GM18858 (cell line): ENCODE measurements around the gene SSBP3.
"Not testable (repeated sequence)": the region's sequence is repeated elsewhere in the genome, so short reads cannot be mapped to it uniquely, and the experiment has no call there.

Experiments
- ATAC-seq: cut with Tn5 transposase; IDR thresholded peaks from one replicate; pipeline ENCODE4 v1.9.1; 2021; ENCODE audit not compliant: unreplicated experiment

The SSBP3 gene

DNA sequence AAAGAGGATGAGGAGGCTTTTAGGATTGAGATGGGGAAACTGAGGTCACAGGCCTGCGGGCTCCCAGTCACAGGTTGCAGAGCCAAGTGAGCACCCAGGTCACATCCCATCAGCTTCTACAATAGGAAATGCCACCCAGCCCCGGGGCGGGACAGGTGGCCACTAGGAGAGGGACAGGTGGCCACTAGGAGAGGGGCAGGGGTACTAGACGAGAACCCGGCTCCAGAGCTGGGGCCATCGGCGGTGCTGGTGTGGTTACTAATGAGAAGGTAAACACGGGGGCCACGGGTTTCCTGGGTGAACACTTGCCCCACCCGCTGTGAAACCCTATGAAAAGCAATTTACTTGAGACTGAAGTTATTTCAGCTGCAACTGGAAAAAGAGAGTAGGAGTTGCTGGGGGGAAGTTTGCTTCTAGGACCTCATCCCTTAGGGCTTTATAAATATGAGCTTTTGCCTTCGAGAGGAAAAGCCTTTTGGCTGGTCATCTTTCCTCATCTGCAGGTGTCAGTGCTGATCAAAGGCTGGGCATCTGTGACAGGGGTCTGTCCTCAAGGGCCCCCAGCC lies 153.7 kb downstream of the SSBP3 start:
- no peak for ATAC-seq

- no peak for ATAC-seq
These were observed 155.5 kb downstream of the SSBP3 start for GRCh38 chr1:54250670-54251069.

DNA sequence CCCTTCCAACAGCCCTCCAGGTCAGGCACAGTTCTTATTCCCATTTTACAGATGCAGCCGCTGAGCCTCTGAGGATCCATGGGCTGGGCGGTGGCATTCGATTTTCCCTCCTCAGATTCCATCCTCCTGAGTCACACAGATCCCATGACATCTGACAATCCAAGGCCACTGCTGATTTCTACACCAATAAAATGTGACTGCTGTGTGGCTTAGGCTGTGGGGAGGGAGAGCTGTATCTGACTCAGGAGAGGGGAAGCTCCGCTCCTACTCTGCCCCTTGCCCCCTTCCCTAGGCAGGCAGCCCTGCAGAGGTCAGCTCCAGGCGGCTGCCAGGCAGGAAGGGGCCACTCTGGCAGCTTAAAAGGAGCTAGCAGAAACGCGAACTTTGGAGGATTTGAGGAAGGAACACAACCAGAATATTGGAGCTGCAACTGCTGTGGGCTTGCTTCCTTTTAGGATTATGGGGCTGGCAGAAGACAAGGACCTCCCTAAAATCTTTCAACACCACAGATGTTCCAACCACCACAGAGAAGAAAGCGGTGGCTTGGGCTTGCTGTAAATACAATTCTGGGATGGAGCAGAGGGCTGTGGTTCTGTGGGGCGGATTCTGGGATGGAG lies 156.3 kb downstream of the SSBP3 start:
- ATAC-seq, result no peak

DNA sequence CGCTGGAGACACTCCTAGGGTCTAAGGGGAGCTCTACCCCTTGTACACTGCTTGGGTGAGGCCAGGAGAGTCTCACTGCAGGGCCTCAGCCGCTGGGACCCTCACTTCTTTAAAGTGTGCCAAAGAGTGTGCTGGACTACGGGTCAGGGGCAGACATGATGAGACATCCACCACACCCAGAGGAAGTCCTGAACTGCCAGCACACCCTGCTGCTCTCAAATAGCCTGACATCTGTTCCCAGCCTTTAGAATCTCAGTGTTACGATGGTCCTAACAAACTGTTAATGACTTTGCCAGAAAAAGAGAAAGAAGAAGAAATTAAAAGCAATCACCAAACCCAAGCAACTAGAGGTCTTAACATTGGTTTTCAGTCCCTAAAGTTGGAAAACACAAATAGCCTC lies 157.2 kb downstream of the SSBP3 start:
- ATAC-seq, result no peak

DNA sequence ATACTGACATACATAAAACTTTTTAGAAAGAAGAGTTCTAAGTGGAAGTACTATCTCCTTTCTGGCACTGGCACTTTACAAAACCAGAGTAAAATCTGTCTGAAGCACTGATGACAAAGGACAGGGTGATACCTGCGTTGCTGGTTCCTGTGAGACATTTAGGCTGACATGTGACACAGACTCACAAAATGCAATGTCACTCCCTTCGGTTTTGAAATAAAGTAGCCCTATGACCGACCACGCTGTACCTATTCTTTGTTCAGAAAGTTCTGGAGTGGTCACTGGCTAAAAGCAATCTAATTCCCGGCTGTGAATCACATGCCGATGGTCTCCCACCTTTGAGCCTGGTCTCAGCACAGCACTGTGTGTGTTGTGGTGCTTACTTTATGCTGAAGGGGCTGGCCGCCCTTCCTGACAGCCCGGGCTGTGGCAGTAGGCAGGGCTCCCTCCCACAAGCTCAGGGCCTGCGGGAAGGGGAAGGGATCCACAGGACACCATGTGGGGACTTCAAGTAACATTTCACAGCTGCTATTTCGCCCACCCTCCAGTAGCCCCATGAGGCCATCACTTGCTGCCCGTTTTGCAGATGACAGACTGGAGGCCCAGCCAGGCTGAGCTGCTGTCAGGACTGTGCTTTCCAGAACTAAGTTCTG lies 158.2 kb downstream of the SSBP3 start:
- no peak for ATAC-seq

GRCh38 chr1:54246116-54246721 lies 160.0 kb downstream of the SSBP3 start:
- ATAC-seq, result no peak

GRCh38 chr1:54245501-54245900 lies 160.7 kb downstream of the SSBP3 start:
- no peak for ATAC-seq

DNA sequence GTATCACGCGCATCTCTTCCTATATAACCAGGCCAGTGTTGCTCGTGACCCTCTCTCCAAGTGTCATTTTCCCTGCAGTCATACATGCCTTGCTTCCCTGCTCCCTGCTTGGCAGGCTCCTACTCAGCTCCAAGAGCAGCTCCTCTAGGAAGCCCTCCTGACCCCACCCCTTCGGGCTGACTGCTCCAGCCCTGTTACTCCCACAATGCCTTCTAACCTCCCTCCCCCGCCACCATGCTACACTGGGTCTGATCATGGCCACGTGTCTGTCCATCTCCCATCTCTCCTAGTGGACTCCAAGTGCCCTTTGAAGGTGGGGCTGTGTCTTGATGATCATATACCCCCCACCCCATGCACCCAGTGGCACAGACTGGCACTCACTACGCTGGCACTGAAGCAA lies 161.5 kb downstream of the SSBP3 start:
- ATAC-seq, result no peak

- ATAC-seq, result no peak
These were observed 163.2 kb downstream of the SSBP3 start for GRCh38 chr1:54243022-54243421.

GRCh38 chr1:54241364-54241763 lies 164.8 kb downstream of the SSBP3 start:
- no peak for ATAC-seq

GRCh38 chr1:54240741-54241335 lies 165.4 kb downstream of the SSBP3 start:
- ATAC-seq, result no peak

- no peak for ATAC-seq
These were observed 166.6 kb downstream of the SSBP3 start for GRCh38 chr1:54239631-54240031.

- ATAC-seq, result no peak
These were observed 167.2 kb downstream of the SSBP3 start for GRCh38 chr1:54239035-54239383.

GRCh38 chr1:54238353-54239034 lies 167.7 kb downstream of the SSBP3 start:
- ATAC-seq, result no peak

- no peak for ATAC-seq
These were observed 168.6 kb downstream of the SSBP3 start for GRCh38 chr1:54237586-54237985.

GRCh38 chr1:54234284-54234683 lies 171.9 kb downstream of the SSBP3 start:
- no peak for ATAC-seq

DNA sequence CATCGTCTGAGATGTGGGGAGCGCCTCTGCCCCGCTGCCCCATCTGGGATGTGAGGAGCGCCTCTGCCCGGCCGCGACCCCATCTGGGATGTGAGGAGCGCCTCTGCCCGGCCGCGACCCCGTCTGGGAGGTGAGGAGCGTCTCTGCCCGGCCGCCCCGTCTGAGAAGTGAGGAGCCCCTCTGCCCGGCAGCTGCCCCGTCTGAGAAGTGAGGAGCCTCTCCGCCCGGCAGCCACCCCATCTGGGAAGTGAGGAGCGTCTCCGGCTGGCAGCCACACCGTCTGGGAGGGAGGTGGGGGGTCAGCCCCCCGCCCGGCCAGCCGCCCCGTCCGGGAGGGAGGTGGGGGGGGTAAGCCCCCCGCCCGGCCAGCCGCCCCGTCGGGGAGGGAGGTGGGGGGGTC lies 173.0 kb downstream of the SSBP3 start:
- ATAC-seq, result not testable (repeated sequence)

DNA sequence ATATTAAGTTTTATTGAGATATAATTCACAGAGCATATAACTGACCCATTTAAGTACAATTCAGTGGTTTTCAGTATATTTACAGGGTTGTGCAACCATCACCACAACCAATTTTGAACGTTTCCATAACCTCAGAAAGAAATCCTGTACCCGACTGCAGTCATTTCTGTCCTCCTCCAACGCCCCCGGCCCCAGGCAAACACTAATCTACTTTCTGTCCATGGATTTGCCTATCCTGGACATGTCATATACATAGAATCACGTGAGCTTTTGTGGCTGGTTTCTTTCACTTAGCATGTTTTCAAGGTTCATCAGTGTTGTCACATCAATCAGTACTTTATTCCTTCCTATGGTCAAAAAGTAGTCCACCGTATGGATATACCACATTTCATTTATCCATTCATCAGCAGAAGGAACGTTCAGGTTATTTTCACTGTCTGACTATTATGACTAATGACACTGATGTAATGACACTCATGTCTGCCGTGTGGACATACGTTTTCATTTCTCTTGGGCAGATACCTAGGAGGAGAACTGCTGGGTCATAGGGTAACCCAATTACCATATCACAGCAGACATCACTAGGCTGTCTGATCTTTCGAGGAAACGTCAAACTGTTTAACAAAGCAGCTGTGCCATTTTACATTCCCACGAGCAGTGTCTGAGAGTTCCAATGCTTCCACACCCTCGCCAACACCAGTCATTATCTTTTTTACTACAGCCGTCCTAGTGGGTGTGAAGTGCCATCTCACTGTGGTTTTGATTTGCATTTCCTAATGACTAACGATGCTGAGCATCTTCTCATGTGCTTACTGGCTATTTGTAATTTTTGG lies 175.5 kb downstream of the SSBP3 start:
- no peak for ATAC-seq

DNA sequence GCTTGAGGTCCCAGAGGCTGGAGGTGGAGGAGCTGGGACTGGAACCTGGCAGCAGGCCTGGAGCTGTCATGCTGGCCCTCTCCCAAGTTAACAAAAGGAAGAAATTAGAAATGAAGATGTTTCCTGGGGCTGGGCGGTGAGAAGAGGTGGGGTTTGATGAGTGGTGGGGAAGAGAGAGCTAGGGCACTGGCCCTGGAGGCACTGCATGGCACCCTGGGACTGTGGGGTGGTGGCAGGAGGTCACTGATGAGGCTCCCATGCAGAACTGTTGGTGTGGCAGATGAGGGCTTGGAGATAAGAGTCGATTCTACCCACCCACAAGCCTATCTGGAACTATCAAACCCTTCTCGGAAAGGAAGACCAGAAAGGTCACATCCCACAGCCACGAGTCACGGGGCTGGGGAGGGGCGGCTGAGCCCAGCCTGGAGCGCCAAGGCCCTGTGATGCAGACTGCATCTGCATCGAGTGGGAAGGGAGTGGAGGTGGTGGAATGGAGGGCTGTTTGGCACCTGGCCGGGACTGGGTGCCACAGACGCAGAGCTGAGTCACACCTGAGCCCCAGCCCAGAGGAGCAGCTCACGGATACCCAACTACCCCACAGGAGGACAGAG lies 176.8 kb downstream of the SSBP3 start:
- no peak for ATAC-seq

DNA sequence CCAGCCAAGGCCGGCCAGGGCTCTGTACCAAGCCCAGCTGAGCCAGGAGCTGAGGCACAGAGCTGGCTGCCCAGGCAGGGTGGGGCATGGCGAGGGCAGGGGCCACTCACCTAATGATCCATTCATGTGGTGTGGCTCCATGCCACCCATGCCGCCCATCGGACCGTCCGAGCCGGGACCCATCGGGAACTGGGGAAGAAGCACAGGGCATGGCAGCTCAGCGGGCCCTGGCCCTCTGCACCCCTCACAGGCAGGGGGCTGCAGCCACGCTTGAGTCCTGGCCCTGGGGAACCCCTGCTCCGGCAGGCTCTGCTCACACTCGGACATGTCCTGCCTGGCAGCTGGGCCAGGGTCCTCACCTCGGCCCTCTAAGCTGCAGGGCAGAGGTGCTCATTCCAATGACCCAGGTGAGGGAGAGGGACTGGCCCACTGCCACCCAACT lies 177.5 kb downstream of the SSBP3 start:
- no peak for ATAC-seq
